ENCODE data around the gene TIMP3. TPM values are rescaled to one million over a fixed set of nuclear protein-coding genes. Genes with fewer than 3 reads are reported as not detected.

The TIMP3 gene
- total and polyA plus RNA-seq, 2 of the 4 experiments (the other 2 are of a cell fraction): 98.8 to 179 TPM

GRCh38 chr22:32870474-32870873, 69.0 kb downstream of the TIMP3 start:
- TF ChIP-seq FOS (IDR thresholded peaks at IDR 0.05; ENCODE audit: low read depth, low read length) (no peak), SMC3 (IDR thresholded peaks at IDR 0.05; ENCODE audit: low read depth, low read length) (no peak), NFE2L2 (IDR thresholded peaks at IDR 0.05; ENCODE audit: low read depth, low read length) (no peak), MAFK (IDR thresholded peaks at IDR 0.05; ENCODE audit: low read depth, low read length) (no peak), CEBPB (IDR thresholded peaks at IDR 0.05; ENCODE audit: low read depth, low read length) (no peak), CHD1 (IDR thresholded peaks at IDR 0.05; ENCODE audit: low read depth, low read length) (no peak), BHLHE40 (IDR thresholded peaks at IDR 0.05; ENCODE audit: low read depth, low read length) (no peak), RFX5 (IDR thresholded peaks at IDR 0.05; ENCODE audit: low read depth, low read length) (no peak), RAD21 (IDR thresholded peaks at IDR 0.05; ENCODE audit: low read length) (no peak), POLR2A (IDR thresholded peaks at IDR 0.05; ENCODE audit: low read depth, low read length) (no peak)
- TF ChIP-seq, protein P1, sequence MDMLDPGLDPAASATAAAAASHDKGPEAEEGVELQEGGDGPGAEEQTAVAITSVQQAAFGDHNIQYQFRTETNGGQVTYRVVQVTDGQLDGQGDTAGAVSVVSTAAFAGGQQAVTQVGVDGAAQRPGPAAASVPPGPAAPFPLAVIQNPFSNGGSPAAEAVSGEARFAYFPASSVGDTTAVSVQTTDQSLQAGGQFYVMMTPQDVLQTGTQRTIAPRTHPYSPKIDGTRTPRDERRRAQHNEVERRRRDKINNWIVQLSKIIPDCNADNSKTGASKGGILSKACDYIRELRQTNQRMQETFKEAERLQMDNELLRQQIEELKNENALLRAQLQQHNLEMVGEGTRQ (IDR thresholded peaks at IDR 0.05; ENCODE audit: low read depth, low read length): no peak
- TF ChIP-seq, protein P2, sequence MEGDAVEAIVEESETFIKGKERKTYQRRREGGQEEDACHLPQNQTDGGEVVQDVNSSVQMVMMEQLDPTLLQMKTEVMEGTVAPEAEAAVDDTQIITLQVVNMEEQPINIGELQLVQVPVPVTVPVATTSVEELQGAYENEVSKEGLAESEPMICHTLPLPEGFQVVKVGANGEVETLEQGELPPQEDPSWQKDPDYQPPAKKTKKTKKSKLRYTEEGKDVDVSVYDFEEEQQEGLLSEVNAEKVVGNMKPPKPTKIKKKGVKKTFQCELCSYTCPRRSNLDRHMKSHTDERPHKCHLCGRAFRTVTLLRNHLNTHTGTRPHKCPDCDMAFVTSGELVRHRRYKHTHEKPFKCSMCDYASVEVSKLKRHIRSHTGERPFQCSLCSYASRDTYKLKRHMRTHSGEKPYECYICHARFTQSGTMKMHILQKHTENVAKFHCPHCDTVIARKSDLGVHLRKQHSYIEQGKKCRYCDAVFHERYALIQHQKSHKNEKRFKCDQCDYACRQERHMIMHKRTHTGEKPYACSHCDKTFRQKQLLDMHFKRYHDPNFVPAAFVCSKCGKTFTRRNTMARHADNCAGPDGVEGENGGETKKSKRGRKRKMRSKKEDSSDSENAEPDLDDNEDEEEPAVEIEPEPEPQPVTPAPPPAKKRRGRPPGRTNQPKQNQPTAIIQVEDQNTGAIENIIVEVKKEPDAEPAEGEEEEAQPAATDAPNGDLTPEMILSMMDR (conservative IDR thresholded peaks at IDR 0.05; ENCODE audit: low read depth, low read length): no peak
- Histone ChIP-seq H3K9ac (ENCODE audit: low read depth, low read length) (no peak overlapping the region), H3K9me1 (ENCODE audit: insufficient read depth, low read length) (no peaks in the 10 kb centered on the region), H3K14ac (replicated peaks; ENCODE audit: low read depth, low read length) (no peak overlapping the region), H3K4me1 (ENCODE audit: control insufficient read depth, insufficient read depth, low read length) (no peaks in the 10 kb centered on the region), H2BK120ac (ENCODE audit: low read depth, low read length) (no peak overlapping the region), H2BK15ac (ENCODE audit: low read depth, low read length) (no peak overlapping the region), H3K36me3 (ENCODE audit: control insufficient read depth, insufficient read depth, low read length) (no peaks in the 10 kb centered on the region), H4K91ac (ENCODE audit: insufficient read depth, low read depth, low read length) (no peak overlapping the region), H3K79me1 (ENCODE audit: low read depth in 1 of 2, low read length in 2 of 2) (no peaks in the 10 kb centered on the region), H2AK5ac (ENCODE audit: low read depth, low read length) (no peak overlapping the region), H4K20me1 (ENCODE audit: insufficient read depth, low read length) (no peaks in the 10 kb centered on the region), H3K9me3 (ENCODE audit: control insufficient read depth, insufficient read depth, low read length) (no peaks in the 10 kb centered on the region), H3K4me3 (ENCODE audit: insufficient read depth, low read depth, low read length) (no peak overlapping the region), H3K4me2 (ENCODE audit: low read depth, low read length) (no peak overlapping the region), H3K23ac (ENCODE audit: low read depth, low read length) (no peak overlapping the region), H2AK9ac (replicated peaks; ENCODE audit: low read depth, low read length, poor library complexity) (no peak overlapping the region), H3K18ac (ENCODE audit: low read depth, low read length) (no peak overlapping the region), H2BK20ac (ENCODE audit: low read depth, low read length) (no peak overlapping the region), H3K27ac (ENCODE audit: insufficient read depth, low read length) (no peak overlapping the region), H3K27me3 (ENCODE audit: control insufficient read depth, insufficient read depth, low read length) (peaks cover 20% of the 10 kb centered on the region), H3K56ac (ENCODE audit: extremely low read depth, insufficient read depth, low read length) (no peak overlapping the region), H3K4ac (ENCODE audit: low read depth, low read length) (no peak overlapping the region), H2AFZ (replicated peaks; ENCODE audit: low read length, poor library complexity) (no peak overlapping the region), H4K8ac (ENCODE audit: low read depth in 2 of 2, low read length in 2 of 2) (no peak overlapping the region), H2BK5ac (ENCODE audit: low read depth, low read length, poor library complexity, severe bottlenecking) (no peak overlapping the region), H4K5ac (ENCODE audit: low read depth, low read length) (no peak overlapping the region)
- no peak for ATAC-seq (ENCODE audit: low read depth)
- CTCF ChIA-PET: no interaction called here
- in situ Hi-C loops (cut with MboI; ENCODE audit: low sequenced_read_pairs) (no loop called here), intact Hi-C loops (cut with micrococcal nuclease) (no loop called here), dilution Hi-C loops (cut with HindIII; ENCODE audit: low sequenced_read_pairs, unreplicated experiment) (no loop called here)
- POLR2A ChIA-PET (ENCODE audit: unreplicated experiment): no interaction called here
- DNase-seq: no peak
- no TSS peak for BruUV-seq (replicated peaks)

Measured in IMR-90 (cell line).